ENCODE data around the gene TTPAL.

DNA sequence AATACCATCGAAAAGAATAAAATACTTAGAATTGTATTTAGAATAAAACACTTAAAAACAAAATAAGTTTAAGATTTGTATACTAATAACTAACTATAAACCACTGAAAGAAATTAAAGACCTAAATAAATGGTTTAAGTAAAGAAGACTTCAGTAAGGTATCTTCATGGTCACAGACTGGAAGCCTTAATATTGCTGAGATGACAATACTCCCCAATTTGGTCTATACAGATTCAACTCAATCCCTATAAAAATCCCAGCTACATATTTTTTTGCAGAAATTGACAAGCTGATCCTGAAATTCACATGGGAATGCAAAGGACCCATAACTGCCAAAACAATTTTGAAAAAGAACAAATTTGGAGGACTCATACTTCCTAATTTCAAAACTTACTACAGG lies 27.3 kb downstream of the TTPAL start:
- TF ChIP-seq, protein P1, sequence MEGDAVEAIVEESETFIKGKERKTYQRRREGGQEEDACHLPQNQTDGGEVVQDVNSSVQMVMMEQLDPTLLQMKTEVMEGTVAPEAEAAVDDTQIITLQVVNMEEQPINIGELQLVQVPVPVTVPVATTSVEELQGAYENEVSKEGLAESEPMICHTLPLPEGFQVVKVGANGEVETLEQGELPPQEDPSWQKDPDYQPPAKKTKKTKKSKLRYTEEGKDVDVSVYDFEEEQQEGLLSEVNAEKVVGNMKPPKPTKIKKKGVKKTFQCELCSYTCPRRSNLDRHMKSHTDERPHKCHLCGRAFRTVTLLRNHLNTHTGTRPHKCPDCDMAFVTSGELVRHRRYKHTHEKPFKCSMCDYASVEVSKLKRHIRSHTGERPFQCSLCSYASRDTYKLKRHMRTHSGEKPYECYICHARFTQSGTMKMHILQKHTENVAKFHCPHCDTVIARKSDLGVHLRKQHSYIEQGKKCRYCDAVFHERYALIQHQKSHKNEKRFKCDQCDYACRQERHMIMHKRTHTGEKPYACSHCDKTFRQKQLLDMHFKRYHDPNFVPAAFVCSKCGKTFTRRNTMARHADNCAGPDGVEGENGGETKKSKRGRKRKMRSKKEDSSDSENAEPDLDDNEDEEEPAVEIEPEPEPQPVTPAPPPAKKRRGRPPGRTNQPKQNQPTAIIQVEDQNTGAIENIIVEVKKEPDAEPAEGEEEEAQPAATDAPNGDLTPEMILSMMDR (IDR thresholded peaks at IDR 0.05; ENCODE audit: extremely low read depth in 1 of 2, insufficient read depth in 1 of 2, low read depth in 1 of 2, low read length in 2 of 2): no peak
- TF ChIP-seq POLR2A (IDR thresholded peaks at IDR 0.05; ENCODE audit: low read depth, low read length) (no peak), EZH2 (IDR thresholded peaks at IDR 0.05; ENCODE audit: borderline replicate concordance, low read depth, low read length, severe bottlenecking) (no peak), JUN (IDR thresholded peaks at IDR 0.05; ENCODE audit: borderline replicate concordance, insufficient read depth, insufficient read length, low read depth) (no peak), POLR2AphosphoS5 (IDR thresholded peaks at IDR 0.05; ENCODE audit: insufficient read depth, low read depth, low read length) (no peak)

Measured in endothelial cell of umbilical vein (primary cell).